8988T (cell line): ENCODE measurements around the gene PRKCQ.
"Not testable (repeated sequence)": the region's sequence is repeated elsewhere in the genome, so short reads cannot be mapped to it uniquely, and the experiment has no call there.

Source experiments
- DNase-seq: peaks from one replicate; pipeline ENCODE4 v3.0.0; 2011

The PRKCQ gene

GRCh38 chr10:6402349-6402709 is 177.7 kb downstream of the PRKCQ start:
- DNase-seq, result no peak

GRCh38 chr10:6401558-6402348 is 178.3 kb downstream of the PRKCQ start:
- peak; percentile 78 for DNase-seq

- no peak for DNase-seq
Observed at GRCh38 chr10:6400821-6401465, 179.1 kb downstream of the PRKCQ start.

GRCh38 chr10:6400331-6400730 is 179.7 kb downstream of the PRKCQ start:
- no peak for DNase-seq

- no peak for DNase-seq
Observed at GRCh38 chr10:6399879-6400278, 180.2 kb downstream of the PRKCQ start.

GRCh38 chr10:6399231-6399741 is 180.8 kb downstream of the PRKCQ start:
- DNase-seq, result no peak

GRCh38 chr10:6398399-6398798 is 181.7 kb downstream of the PRKCQ start:
- no peak for DNase-seq

GRCh38 chr10:6396652-6397051 is 183.4 kb downstream of the PRKCQ start:
- DNase-seq, result no peak

- DNase-seq, result no peak
Observed at GRCh38 chr10:6396226-6396625, 183.8 kb downstream of the PRKCQ start.

GRCh38 chr10:6395606-6396005 is 184.5 kb downstream of the PRKCQ start:
- DNase-seq, result no peak

- no peak for DNase-seq
Observed at GRCh38 chr10:6394084-6394483, 186.0 kb downstream of the PRKCQ start.

GRCh38 chr10:6393168-6393567 is 186.9 kb downstream of the PRKCQ start:
- DNase-seq, result no peak

GRCh38 chr10:6390213-6390845 is 189.7 kb downstream of the PRKCQ start:
- DNase-seq, result no peak

- no peak for DNase-seq
Observed at GRCh38 chr10:6388261-6388893, 191.7 kb downstream of the PRKCQ start.

- DNase-seq, result no peak
Observed at GRCh38 chr10:6386960-6387359, 193.1 kb downstream of the PRKCQ start.

GRCh38 chr10:6386346-6386745 is 193.7 kb downstream of the PRKCQ start:
- DNase-seq, result no peak

GRCh38 chr10:6385665-6386064 is 194.4 kb downstream of the PRKCQ start:
- DNase-seq, result no peak

- no peak for DNase-seq
Observed at GRCh38 chr10:6384847-6385246, 195.2 kb downstream of the PRKCQ start.

GRCh38 chr10:6384031-6384430 is 196.0 kb downstream of the PRKCQ start:
- DNase-seq, result no peak

- no peak for DNase-seq
Observed at GRCh38 chr10:6383096-6383812, 196.8 kb downstream of the PRKCQ start.

GRCh38 chr10:6382081-6382480 is 198.0 kb downstream of the PRKCQ start:
- DNase-seq, result no peak

- not testable (repeated sequence) for DNase-seq
Observed at GRCh38 chr10:6380478-6380877, 199.6 kb downstream of the PRKCQ start.
